H4 (cell line): ENCODE data around the gene MTTP. TPM values are rescaled to one million over a fixed set of nuclear protein-coding genes. Genes with fewer than 3 reads are reported as not detected.

Experiments used
- DNase-seq: peaks from one replicate; pipeline ENCODE4 v3.0.0-alpha.2; 2015; ENCODE audit warnings: low spot score
- total RNA-seq: library from RNA; depleted of rRNA; stranded (reverse); fragments of >200 nt; shearing (Covaris generic); gene quantifications from 2 replicates; pipeline ENCODE4 v1.2.3, GENCODE V29; 2014

MTTP gene
- total RNA-seq, 1 experiment from 2014 or later = 0.31 TPM

DNA sequence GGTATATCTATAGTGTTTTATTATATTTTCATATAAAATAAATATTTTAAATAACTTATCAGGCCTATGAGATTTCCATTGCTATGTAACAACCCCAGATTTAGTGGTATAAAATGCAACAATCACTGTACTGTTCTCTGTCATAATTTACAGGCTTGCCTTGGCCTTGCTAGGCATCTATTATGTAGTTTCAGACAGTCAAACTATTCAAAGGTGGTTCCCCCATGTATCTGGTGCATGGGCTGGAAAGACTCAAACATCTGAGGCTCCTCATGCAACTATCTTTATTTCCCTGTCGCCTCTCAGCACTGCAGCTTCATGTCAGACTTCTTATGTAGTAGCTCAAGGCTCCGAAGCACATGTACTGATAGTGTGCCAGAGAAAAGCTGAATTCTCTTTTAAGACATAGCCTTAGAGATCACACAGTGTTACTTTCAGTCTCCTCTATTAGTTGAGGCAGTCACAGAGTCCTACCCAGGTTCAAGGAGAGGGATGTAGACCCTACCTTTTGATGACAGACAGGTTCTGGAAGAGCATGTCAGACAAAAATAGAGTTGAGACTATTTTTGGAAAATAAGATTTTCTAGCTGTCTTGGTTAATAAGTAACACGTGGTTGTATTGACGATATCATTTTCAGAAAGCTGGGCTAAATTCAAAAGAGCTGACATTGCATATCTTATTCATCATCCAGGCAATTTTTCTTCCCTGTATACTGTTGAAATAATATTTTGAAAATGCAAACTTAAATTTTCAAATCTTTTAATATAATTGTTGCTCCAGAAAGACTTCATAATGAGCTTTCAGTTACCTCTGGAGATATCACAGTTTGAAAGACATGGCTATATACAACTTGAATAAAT lies 19.4 kb downstream of the MTTP start:
- no peak for DNase-seq

DNA sequence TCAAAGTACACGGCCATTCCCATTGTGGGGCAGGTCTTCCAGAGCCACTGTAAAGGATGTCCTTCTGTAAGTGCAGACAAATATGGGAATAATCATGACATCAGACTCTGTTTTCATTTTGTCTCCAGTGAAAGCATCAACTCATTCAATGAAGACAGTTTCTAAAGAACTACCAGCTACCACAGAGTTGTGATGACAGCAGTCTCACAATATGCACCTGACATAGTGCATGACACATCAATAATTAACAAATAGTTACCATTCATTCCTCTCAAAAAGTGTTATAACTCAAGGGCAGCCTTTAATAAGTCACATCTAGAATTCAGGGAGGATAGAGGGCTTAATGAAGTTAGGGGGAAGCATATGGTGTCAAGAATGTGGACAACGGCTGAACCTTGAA lies 20.2 kb downstream of the MTTP start:
- no peak for DNase-seq

DNA sequence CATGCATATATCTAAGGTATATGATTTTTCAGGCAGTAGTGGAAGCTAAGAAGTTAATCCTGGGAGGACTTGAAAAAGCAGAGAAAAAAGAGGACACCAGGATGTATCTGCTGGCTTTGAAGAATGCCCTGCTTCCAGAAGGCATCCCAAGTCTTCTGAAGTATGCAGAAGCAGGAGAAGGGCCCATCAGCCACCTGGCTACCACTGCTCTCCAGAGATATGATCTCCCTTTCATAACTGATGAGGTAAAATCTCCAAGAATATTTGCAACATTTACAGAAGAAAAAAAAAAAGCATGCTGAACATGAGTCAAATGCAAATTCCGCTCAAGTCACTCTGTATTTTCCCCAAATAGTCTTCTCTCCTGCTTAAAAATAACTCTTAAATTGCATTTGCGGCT lies 32.1 kb downstream of the MTTP start:
- no peak for DNase-seq

DNA sequence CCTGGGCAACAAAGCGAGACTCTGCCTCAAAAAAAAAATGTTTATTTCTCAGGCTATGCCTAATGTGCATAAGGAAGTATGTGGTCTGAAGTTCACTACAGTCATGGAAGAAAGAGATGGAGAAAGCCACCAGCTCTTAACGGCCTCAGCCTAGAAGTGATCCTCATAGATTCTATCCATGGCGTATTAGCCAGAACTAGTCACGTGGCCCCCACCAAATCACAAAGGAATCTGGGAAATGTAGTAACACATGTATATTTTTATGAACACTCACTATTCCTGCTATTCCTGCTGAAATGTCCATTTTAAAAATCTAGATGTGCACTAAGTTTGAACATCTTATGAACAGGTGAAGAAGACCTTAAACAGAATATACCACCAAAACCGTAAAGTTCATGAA lies 33.8 kb downstream of the MTTP start:
- DNase-seq = no peak

DNA sequence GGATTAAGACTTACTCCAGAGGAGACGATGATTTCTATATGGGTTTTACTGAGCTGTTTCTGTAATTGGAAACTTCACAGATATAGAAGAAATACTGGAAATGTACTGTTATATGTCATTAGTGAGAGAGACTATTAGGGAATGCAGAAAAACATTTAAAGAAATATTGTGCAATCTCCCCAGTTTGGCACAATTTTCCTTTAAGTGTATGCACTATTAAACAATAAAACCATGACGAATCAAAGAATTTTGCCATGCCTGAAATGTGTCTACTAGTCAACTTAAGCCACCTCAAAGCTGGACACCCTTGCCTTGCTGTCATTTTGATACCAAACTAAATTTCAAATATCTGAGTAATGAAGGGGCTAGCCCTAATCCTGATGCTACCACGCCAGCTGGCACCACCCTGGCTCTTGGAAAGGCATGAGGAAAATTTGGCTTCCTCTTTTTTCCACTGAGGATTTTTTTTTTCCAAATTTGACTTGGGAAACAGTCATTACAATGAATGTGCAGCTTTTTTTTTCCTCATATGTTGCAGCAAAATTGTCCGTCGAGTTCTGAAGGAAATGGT lies 36.1 kb downstream of the MTTP start:
- no peak for DNase-seq

DNA sequence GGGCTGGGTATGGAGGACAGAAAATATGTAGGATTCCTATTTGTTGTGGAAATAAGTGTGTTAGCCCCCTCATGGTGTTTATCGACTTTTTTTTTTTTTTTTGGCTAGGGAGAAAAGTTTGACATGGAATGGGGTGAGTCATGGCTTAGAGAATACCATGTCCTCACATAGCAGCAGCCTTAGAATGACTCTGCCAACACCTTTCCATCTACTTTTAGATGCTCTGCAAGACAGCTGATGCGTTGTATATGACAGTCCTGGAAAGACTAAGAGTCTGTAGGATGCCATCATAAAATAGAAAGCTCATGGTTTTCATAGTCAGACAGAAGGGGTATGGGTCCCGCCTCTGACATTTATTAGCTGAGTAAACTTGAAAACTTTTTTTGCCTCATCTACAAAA lies 37.7 kb downstream of the MTTP start:
- no peak for DNase-seq

DNA sequence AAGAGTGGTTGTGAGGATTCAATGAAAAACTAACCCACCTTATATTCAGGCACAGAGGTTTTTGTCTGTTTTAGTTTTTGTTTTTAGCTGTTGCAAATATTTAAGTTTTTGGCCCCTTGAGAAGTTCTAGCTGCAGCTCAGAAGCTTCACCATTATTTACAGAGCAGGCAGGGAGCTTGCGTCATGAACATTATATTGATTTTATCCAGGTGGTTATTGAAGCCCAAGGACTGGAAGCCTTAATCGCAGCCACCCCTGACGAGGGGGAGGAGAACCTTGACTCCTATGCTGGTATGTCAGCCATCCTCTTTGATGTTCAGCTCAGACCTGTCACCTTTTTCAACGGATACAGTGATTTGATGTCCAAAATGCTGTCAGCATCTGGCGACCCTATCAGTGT lies 38.1 kb downstream of the MTTP start:
- DNase-seq = no peak

DNA sequence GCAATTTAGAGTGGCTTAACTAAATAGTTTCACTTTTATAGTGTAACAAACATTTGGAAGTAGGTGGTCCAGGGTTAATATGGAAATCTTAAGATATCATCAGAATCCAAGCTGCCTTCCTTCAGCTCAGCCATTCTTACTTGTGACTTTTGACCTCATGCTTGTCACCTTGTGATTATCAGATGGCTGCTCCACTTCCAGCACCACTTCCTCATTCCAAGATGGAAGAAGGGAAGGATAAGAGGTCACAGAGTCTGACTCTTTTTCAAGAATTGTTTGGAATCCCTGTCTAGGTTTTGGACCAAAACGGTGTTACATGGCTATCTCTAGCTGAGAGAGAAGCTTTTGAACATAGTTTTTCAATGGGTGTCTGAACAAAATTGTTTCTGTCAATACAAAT lies 39.9 kb downstream of the MTTP start:
- DNase-seq = no peak

DNA sequence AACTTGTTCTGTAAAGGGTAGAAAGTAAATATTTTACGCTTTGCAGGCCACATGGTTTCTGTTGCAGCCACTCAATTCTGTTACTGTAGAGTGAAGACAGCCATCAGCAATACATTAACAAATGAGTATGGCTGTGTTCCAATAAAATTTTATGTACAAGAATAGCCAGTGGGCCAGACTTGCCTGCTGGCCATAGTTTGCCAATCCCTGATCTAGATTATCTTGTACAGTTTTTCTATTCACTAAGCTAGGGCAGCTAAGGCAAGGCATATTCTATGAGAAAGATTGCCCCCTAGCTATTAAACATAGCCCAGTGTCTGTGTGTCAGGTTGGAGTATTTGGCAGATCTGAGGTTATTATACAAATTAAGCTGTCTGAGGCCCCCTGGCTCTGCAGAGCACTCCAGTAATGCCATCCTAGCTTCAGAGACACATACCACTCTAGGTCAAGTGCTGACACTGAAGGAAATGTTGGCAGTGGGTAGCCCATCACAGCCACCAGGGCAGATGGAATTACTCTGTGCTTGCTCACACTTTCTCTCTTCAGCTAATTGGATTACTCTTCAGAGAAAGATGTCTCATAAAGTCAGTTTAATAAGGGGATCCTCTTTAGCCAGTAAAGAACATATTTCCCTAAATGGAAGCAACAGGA lies 40.7 kb downstream of the MTTP start:
- DNase-seq = no peak

DNA sequence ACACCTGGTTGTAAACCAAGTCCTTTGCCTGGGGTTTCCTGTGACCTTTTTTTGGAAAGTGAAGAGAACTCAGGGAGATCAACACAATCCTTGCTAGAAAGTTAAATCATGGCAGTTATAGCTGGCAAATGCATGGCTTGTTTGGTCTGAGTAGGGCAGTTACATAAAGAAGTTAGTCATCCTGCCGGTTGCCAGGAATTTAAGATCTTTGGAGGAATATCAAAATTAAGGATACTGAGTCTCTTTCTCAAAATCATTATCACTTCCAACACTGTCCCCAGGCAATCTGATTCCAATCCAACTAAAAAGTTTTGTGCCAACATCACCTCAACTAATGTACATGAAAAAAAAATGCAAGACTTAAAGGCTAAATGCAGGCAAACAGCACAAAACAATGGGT lies 42.8 kb downstream of the MTTP start:
- no peak for DNase-seq

DNA sequence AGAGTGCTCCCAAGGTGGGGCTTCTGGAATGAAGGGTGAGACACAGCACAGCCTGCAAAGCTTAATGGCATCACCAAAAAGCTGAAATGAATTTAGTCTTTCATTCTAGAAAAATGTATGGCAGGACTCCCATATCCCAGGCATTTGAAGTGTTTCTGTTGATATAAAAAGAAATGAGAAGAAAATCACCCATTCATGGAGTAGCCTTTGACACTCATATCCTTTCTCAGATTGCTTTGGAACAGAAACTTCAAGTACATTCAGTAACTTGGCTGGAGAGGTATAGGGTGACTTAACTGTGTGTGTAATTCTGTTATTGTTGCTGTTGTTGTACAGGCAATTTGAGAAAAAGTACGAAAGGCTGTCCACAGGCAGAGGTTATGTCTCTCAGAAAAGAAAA lies 47.7 kb downstream of the MTTP start:
- DNase-seq = no peak

DNA sequence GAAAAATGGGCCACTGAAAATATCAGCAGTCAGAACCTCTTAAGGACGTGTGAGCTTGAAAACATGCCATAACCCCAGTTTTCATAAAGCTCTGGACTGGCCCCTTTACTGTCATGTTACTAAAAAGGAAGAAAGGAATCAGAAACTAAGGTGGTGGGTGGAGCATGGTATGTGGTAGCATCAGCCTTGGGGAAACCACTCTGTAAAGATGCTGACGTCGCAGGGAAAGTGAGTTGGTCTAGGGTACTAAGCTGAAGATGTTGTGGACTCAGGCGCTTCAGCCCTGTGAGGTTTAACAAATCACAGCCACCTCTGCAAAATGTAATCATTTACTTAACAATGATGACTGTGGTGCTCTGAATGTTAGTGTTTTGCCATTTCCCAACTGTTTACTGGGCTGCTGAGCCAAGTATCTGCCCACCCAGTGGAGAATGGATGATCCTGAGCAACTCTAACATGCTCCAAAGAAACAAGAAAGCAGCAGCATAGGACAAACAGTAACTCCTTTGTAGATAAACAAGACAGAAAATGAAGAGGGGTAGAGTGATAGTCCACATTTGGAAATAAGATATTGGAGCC lies 49.6 kb downstream of the MTTP start:
- peak; percentile 11 for DNase-seq

DNA sequence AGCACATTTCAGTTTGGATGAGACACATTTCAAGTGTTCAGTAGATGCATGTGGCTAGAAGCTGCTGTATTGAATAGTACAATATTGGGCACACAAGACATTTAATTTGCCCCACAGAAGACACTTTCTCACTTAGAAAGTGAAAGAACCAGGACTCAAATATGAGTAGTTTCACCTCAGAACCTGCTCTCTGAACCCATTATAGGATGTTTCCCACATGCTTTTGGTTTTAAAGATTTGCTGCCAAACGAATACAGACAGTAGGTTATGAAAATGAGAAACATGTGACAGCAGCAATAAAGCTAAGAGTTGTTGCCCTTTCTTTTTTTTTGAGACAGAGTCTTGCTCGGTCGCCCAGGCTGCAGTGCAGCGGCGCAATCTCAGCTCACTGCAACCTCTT lies 50.7 kb downstream of the MTTP start:
- DNase-seq = no peak

DNA sequence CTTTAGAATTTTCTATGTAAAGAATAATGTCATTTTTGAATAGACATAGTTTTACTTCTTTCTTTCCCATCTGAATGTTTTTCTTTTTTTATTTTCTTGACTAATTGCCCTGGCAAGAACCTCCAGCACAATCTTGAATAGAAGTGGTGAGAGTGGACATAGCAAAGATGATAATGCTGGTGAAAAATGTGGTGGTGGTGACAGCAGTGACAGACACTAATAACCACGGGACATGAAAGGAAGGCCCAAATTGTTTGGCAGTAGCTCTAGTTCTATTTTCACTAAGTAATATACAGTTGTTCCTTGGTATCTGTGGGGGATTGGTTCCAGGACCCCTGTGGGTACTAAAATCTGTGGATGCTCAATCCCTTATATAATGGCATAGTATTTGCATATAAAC lies 53.4 kb downstream of the MTTP start:
- no peak for DNase-seq

DNA sequence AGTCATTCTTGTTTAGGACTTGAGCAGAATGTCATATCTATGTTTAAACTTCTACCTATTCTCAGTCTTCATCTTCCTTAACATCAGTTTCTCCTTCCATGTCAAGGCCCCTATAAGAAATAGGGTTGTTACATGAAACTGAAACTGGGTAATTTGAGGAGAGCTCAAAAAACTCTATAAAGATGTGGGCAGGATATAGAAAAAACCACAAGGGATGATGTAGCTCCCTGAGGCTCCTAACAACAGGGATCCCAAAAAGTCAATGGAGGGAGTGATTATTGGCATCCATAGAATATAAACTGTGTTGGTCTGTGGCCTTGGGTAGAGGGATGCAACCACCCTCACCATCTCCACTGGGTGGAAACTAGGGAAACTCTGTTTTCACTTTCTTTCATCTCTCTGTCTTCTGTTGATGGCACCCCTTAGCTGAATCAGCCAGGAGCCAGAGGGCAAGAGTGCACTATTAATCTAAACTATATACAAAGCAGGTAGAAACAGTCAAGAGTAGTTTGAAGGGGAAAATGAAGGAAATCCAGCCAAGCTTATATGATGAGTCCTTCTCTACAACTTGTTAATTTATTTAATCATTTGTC lies 55.4 kb downstream of the MTTP start:
- no peak for DNase-seq

DNA sequence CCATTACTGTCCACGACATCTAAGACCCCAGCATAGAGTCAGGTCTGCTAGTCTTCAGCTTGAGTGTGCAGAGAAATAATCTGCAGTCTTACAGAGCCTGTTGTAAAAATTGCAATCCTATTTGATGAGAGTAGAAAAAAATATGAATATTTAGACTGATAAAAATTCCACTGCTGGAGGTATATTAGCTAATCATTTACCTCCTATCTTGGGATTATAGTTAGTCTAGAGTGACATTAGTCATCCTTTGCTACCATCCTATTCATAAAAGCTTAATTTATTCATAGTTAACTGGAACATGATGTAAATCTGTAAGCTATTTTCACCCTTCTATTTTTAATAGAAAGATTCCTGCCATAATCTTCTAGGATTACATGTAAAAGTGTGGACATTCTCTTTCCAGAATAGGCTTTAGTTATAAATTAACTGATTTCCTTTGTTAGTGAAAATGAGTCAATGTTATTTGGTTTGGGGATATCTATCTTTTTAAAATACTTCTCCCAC lies 56.3 kb downstream of the MTTP start:
- no peak for DNase-seq

DNA sequence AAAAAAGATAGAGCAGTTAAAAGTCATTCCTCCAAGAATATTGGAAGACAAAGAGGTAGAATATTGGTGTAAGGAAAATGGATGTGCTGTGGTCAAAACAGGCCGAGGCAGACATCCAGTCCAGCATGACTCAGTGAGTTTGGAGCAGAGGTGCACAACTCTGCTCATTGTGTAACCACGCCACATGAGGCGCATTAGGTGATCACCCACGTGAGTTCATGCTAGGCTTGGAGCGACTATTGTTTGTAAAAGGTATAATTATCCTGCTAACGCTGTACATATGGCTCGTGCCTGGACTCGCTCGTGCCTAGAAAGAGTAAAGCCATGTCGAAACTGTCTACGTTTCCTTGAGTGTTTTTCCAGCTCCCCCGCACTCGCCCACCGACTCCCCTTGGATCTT lies 59.1 kb downstream of the MTTP start:
- peak; percentile 16 for DNase-seq

DNA sequence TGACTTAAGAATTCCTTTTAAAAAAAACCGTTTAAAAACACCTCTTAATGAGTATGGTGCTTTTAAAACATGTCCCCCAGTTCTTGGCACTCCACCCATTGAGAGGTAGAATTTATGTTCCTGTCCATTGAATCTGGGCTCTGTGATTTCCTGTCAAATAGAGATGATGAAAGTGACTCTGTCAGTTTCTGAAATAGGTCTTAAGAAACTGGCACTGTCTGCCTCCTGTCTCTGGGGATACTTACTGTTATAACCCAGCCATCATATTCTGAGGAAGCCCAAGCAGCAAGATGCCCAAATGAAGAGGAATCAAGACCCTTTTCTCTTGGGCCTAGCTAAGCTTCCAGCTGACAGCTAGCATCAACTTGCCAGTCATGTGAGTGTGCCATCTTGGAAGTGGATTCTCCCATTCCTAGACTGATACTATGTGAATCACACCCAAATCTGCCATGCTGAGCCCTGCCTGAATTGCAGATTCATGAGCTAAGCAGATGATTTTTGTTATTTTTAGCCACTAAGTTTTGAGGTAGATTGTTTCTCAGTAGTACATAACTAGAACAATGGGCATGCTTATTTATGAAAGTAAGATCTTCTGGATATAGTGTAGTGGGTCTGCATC lies 60.2 kb downstream of the MTTP start:
- no peak for DNase-seq

DNA sequence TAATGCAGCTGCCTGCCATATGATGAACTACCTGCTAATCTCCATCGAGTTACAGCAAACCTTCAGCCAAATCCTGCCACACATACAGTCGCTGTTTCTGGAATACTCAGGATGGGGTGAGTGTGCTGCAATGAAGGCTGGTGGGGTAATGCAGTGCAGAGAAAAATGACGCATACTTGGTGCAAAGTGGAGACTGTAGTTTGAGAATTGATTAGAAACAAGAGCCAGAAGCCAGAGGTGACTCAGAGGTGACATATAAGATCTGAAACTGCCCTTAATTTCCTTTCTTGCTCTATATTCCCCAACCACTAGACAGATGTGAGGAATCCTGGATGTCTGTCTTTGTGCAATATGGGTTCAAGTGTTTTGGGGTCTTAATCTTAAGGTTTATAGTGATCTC lies 61.0 kb downstream of the MTTP start:
- no peak for DNase-seq

DNA sequence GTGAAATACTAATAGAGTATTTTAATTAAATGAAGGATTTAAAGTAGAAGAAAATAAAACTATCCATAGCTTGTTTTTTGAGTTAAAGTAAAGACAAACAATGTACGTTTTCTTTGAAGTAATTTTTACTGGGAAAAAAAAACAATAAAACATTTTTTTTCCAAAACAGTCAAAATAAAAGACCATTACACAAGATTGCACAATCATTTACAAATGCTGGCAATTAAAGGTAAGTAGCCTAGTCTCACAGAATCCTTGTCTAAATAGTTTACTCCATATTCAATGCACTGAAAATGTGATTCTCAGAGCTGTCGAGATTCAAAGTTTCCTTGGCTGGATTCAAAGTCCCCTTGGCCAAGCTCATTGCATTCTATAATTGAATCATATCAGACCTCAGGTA lies 61.8 kb downstream of the MTTP start:
- DNase-seq = no peak

DNA sequence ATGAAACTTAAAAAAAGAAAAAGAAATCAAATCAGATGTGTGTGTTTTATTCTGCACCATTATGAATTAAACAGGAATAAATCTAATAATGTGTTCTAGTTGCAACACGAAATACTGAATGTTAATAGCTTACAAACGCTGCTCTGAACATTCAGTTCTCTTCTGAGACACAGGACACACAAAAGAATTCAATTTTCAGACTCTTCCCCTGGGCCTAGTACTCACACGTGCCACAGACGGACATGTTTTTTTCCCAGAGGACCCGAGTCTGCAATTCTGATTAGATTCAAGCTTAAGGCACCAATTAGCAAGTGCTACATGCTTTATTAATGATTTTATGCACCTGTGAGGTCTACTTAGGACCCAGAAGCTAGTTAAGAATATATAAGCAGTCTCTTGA lies 62.5 kb downstream of the MTTP start:
- no peak for DNase-seq

DNA sequence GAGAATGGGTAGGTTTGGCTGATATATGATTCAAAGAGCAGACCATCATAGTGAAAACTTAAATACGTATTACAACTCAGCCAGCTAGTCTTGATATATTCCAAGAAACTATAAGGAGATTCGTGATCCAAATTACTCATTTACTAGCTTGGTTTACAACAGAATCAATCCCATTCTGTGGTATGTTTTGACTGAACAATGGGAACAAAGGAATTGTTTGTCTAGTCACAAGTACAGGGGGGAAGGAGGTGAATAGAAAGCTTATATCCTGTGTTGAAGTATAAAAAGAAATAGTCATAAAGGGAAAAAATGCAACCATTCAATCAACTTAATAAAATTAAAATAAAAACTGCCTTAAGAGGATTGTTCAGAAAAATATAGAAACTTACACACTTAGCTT lies 66.1 kb downstream of the MTTP start:
- DNase-seq = no peak
